HG02852 (cell line): ENCODE measurements around the gene IGLL5.

Source experiments
- ATAC-seq: cut with Tn5 transposase; IDR thresholded peaks from one replicate; pipeline ENCODE4 v1.9.1; 2021; ENCODE audit warnings: mild to moderate bottlenecking, moderate library complexity; ENCODE audit not compliant: unreplicated experiment

IGLL5 gene

GRCh38 chr22:22925146-22925804 lies 37.7 kb downstream of the IGLL5 start:
- no peak for ATAC-seq

- no peak for ATAC-seq
These were observed 38.3 kb downstream of the IGLL5 start for GRCh38 chr22:22925805-22926369.

- no peak for ATAC-seq
These were observed 39.0 kb downstream of the IGLL5 start for GRCh38 chr22:22926370-22927195.

- no peak for ATAC-seq
These were observed 39.7 kb downstream of the IGLL5 start for GRCh38 chr22:22927196-22927887.

GRCh38 chr22:22927888-22928665 lies 40.5 kb downstream of the IGLL5 start:
- no peak for ATAC-seq

GRCh38 chr22:22928666-22929380 lies 41.2 kb downstream of the IGLL5 start:
- ATAC-seq, result peak; percentile 87

GRCh38 chr22:22929381-22930221 lies 42.0 kb downstream of the IGLL5 start:
- no peak for ATAC-seq

GRCh38 chr22:22930222-22930497 lies 42.5 kb downstream of the IGLL5 start:
- no peak for ATAC-seq

GRCh38 chr22:22930571-22931556 lies 43.2 kb downstream of the IGLL5 start:
- ATAC-seq, result no peak

- ATAC-seq, result no peak
These were observed 44.1 kb downstream of the IGLL5 start for GRCh38 chr22:22931557-22932270.

- no peak for ATAC-seq
These were observed 44.9 kb downstream of the IGLL5 start for GRCh38 chr22:22932512-22932941.

GRCh38 chr22:22933100-22933806 lies 45.6 kb downstream of the IGLL5 start:
- ATAC-seq, result no peak

GRCh38 chr22:22933807-22934542 lies 46.4 kb downstream of the IGLL5 start:
- ATAC-seq, result no peak

GRCh38 chr22:22934543-22935055 lies 47.0 kb downstream of the IGLL5 start:
- no peak for ATAC-seq

- peak; percentile 26 for ATAC-seq
These were observed 47.5 kb downstream of the IGLL5 start for GRCh38 chr22:22935056-22935545.
